HL-60 (cell line): ENCODE data around the gene ZNF691.

Experiments used
- GABPA ChIP-seq: IDR thresholded peaks from 2 replicates; pipeline ENCODE4 v1.6.1; 2012; ENCODE audit warnings: low read depth
- POLR2AphosphoS5 ChIP-seq: IDR thresholded peaks from 2 replicates; pipeline ENCODE4 v1.6.1; 2012; ENCODE audit warnings: low read depth
- SPI1 ChIP-seq: IDR thresholded peaks from 2 replicates; pipeline ENCODE4 v1.6.1; 2012; ENCODE audit warnings: low read depth, mild to moderate bottlenecking, borderline replicate concordance
- TF ChIP-seq, protein P1 (sequence below): IDR thresholded peaks from one replicate; pipeline ENCODE4 v1.5.1; 2011; ENCODE audit warnings: low read length, control low read depth, inconsistent platforms; ENCODE audit not compliant: insufficient read depth

DNA sequence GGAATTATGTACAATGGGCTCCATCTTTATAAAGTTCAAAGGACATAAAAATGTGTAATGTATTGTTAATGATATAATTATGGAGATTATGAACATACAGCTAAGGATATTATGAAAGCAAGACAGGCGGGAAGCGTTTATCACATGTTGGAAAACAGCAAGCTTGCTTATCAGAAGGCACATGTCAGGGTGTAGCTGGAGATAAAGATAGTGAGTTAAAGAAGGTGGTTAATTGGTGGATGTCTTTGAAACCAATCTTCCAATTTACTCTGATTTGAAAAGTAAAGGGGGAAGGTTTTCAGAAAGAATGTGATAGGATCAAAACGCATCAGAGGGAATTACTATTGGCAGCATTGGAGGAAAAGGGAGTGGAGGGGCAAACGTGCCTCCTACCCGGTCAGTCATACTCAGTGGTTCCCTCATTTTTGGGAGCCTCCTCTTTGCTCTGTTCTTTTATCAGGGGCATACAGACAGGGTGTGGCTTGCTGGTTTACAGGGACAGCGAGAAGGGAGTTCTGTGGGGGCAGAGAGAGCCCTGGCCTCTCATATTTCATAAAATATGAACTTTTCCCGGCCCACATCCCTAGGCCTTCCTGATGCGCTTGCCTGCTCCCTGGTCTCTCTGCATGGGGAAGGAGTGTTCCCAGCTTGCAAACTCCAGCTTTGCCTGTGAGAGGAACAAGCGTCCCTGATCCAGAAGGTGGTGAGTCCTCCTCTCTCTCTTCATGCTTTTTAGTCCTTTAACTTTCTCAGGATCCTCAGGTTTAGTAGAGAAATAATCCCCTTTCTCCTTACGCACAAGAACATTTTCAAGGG lies 21.2 kb upstream of the ZNF691 start:
- TF ChIP-seq GABPA: no peak
- TF ChIP-seq, protein P1, sequence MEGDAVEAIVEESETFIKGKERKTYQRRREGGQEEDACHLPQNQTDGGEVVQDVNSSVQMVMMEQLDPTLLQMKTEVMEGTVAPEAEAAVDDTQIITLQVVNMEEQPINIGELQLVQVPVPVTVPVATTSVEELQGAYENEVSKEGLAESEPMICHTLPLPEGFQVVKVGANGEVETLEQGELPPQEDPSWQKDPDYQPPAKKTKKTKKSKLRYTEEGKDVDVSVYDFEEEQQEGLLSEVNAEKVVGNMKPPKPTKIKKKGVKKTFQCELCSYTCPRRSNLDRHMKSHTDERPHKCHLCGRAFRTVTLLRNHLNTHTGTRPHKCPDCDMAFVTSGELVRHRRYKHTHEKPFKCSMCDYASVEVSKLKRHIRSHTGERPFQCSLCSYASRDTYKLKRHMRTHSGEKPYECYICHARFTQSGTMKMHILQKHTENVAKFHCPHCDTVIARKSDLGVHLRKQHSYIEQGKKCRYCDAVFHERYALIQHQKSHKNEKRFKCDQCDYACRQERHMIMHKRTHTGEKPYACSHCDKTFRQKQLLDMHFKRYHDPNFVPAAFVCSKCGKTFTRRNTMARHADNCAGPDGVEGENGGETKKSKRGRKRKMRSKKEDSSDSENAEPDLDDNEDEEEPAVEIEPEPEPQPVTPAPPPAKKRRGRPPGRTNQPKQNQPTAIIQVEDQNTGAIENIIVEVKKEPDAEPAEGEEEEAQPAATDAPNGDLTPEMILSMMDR: no peak
- no peak for TF ChIP-seq POLR2AphosphoS5
- TF ChIP-seq SPI1: no peak
